SK-N-SH (cell line): ENCODE results near the gene KRTAP13-1. TPM values are rescaled to one million over a fixed set of nuclear protein-coding genes. Genes with fewer than 3 reads are reported as not detected.

Experiments
- CTCF ChIA-PET: fragments of 300-600, 350-600 bp; formaldehyde crosslinking; extraction: SDS; loops from one replicate; lab custom pipeline; 2021; lab: Yijun Ruan, JAX
- POLR2A ChIA-PET: fragments of 350-600 bp; sonication (Branson Sonifier 250); formaldehyde crosslinking; extraction: SDS; loops from one replicate; lab custom pipeline; 2020; ENCODE audit warnings: antibody characterized with exemption, inconsistent platforms; lab: Yijun Ruan, JAX
- DNase-seq: peaks from one replicate; pipeline ENCODE4 v3.0.0; 2012
- H2AFZ ChIP-seq: fragments of 200-600 bp; sonication (generic); 2 replicates; pipeline ENCODE4 v1.8.1; 2016; ENCODE audit warnings: antibody characterized with exemption, mild to moderate bottlenecking, low read depth
- H3F3A ChIP-seq: fragments of 200-600 bp; sonication (generic); replicated peaks from 2 replicates; pipeline ENCODE3; 2016; ENCODE audit warnings: antibody characterized with exemption, mild to moderate bottlenecking; ENCODE audit not compliant: insufficient read depth
- H3K27ac ChIP-seq, 2 experiments: fragments of 200-500 bp in 1 of 2; fragments of 200-600 bp in 1 of 2; sonication (Bioruptor generic) in 1 of 2; sonication (generic), shearing (Covaris generic) in 1 of 2; 2 replicates each; pipeline versions ENCODE4 v1.5.1 to v1.6.1; 2014 to 2016; ENCODE audit warnings: low read depth in 2 of 2, inconsistent platforms in 1 of 2, low read length in 1 of 2, mild to moderate bottlenecking in 1 of 2, mixed read lengths in 1 of 2
- H3K27me3 ChIP-seq: fragments of 200-600 bp; sonication (generic), shearing (Covaris generic); 2 replicates; pipeline ENCODE4 v1.6.1; 2016; ENCODE audit warnings: mixed run types; ENCODE audit not compliant: insufficient read depth
- H3K36me3 ChIP-seq, 2 experiments: fragments of 200-500 bp in 1 of 2; fragments of 200-600 bp in 1 of 2; sonication (Bioruptor generic) in 1 of 2; sonication (generic) in 1 of 2; replicated peaks in 1 of 2; 2 replicates each; pipeline versions ENCODE3 to v1.5.1; 2014 to 2016; ENCODE audit warnings: low read length in 1 of 2, mild to moderate bottlenecking in 1 of 2; ENCODE audit not compliant: insufficient read depth in 2 of 2, control insufficient read depth in 1 of 2
- H3K4me1 ChIP-seq, 2 experiments: fragments of 200-500 bp in 1 of 2; fragments of 200-600 bp in 1 of 2; sonication (Bioruptor generic) in 1 of 2; sonication (generic), shearing (Covaris generic) in 1 of 2; 2 replicates each; pipeline versions ENCODE4 v1.5.1 to v1.6.1; 2014 to 2016; ENCODE audit warnings: low read depth in 1 of 2, low read length in 1 of 2, mixed run types in 1 of 2; ENCODE audit not compliant: insufficient read depth in 2 of 2, control insufficient read depth in 1 of 2
- H3K4me2 ChIP-seq: fragments of 200-600 bp; sonication (generic), shearing (Covaris generic); 2 replicates; pipeline ENCODE4 v1.6.1; 2017; ENCODE audit warnings: mixed run types
- H3K4me3 ChIP-seq, 2 experiments: fragments of 200-500 bp in 1 of 2; fragments of 200-600 bp in 1 of 2; sonication (Bioruptor generic) in 1 of 2; sonication (generic), shearing (Covaris generic) in 1 of 2; 2 replicates each; pipeline versions ENCODE4 v1.5.1 to v1.8.1; 2014 to 2016; ENCODE audit warnings: low read depth in 2 of 2, inconsistent platforms in 1 of 2, low read length in 1 of 2, mild to moderate bottlenecking in 1 of 2, mixed read lengths in 1 of 2, moderate library complexity in 1 of 2
- H3K79me2 ChIP-seq: fragments of 200-600 bp; sonication (generic); 2 replicates; pipeline ENCODE4 v1.8.1; 2017; ENCODE audit warnings: mild to moderate bottlenecking; ENCODE audit not compliant: insufficient read depth
- H3K9ac ChIP-seq: fragments of 200-600 bp; sonication (generic); 2 replicates; pipeline ENCODE4 v1.6.1; 2017; ENCODE audit warnings: mixed run types
- H3K9me2 ChIP-seq: fragments of 200-600 bp; sonication (generic); 2 replicates; pipeline ENCODE4 v1.6.1; 2017; ENCODE audit warnings: mixed run types
- H3K9me3 ChIP-seq: fragments of 200-600 bp; sonication (generic); 2 replicates; pipeline ENCODE4 v1.6.1; 2017; ENCODE audit warnings: mixed run types, mild to moderate bottlenecking, moderate library complexity
- H4K20me1 ChIP-seq: fragments of 200-600 bp; sonication (generic); 2 replicates; pipeline ENCODE4 v1.6.1; 2017; ENCODE audit warnings: mild to moderate bottlenecking, mixed run types; ENCODE audit not compliant: insufficient read depth
- CHD2 ChIP-seq: fragments of 150-350 bp; IDR thresholded peaks from 2 replicates; pipeline ENCODE4 v1.6.1; 2018; ENCODE audit warnings: low read length; ENCODE audit not compliant: partially characterized antibody
- ELF1 ChIP-seq: IDR thresholded peaks from 2 replicates; pipeline ENCODE4 v1.4.0; 2012
- FOXJ3 ChIP-seq: sonication (generic); formaldehyde crosslinking; IDR thresholded peaks from 2 replicates; pipeline ENCODE4 v1.5.1; 2020; ENCODE audit warnings: mild to moderate bottlenecking, missing genetic modification reagents
- FOXM1 ChIP-seq: IDR thresholded peaks from 2 replicates; pipeline ENCODE4 v1.4.0; 2012; ENCODE audit warnings: low read depth, mild to moderate bottlenecking
- GABPA ChIP-seq: IDR thresholded peaks from 2 replicates; pipeline ENCODE4 v1.4.0; 2012; ENCODE audit warnings: low read depth, mild to moderate bottlenecking
- NFIC ChIP-seq: IDR thresholded peaks from 2 replicates; pipeline ENCODE4 v1.4.0; 2012; ENCODE audit warnings: borderline replicate concordance
- RCOR1 ChIP-seq: fragments of 150-350 bp; IDR thresholded peaks from 2 replicates; pipeline ENCODE4 v1.6.1; 2017; ENCODE audit warnings: antibody characterized with exemption, low read length
- RFX5 ChIP-seq: IDR thresholded peaks from 2 replicates; pipeline ENCODE4 v1.6.1; 2012; ENCODE audit warnings: mild to moderate bottlenecking, improper control_type of control experiment, low read length
- RXRA ChIP-seq: IDR thresholded peaks from 2 replicates; pipeline ENCODE4 v1.4.0; 2012; ENCODE audit warnings: low read depth, mild to moderate bottlenecking, borderline replicate concordance
- SMC3 ChIP-seq: IDR thresholded peaks from 2 replicates; pipeline ENCODE4 v1.6.1; 2012; ENCODE audit warnings: low read depth, low read length, improper control_type of control experiment
- TAF1 ChIP-seq: IDR thresholded peaks from 2 replicates; pipeline ENCODE4 v1.6.1; 2012; ENCODE audit warnings: low read depth, mild to moderate bottlenecking, low read length, moderate library complexity, borderline replicate concordance
- TCF12 ChIP-seq: IDR thresholded peaks from 2 replicates; pipeline ENCODE4 v1.4.0; 2012
- TEAD4 ChIP-seq: IDR thresholded peaks from 2 replicates; pipeline ENCODE4 v1.4.0; 2012; ENCODE audit warnings: mild to moderate bottlenecking, borderline replicate concordance; ENCODE audit not compliant: insufficient read depth
- YY1 ChIP-seq: IDR thresholded peaks from 2 replicates; pipeline ENCODE4 v1.4.0; 2012; ENCODE audit warnings: low read depth, mild to moderate bottlenecking
- WGBS: methylation state at CpG from one replicate; pipeline ENCODE4 v1.1.6; 2017; ENCODE audit warnings: low lambda C conversion rate; 5-methylcytosine and 5-hydroxymethylcytosine counted together
- polyA plus RNA-seq, 3 experiments: library from polyadenylated mRNA; depleted of rRNA; stranded (reverse); fragments of >200 nt; gene quantifications; 2 replicates each; pipeline ENCODE4 v1.2.3, GENCODE V29; 2012
- TF ChIP-seq, protein P1 (sequence below): fragments of 200-600 bp; sonication (generic); IDR thresholded peaks from 2 replicates; pipeline ENCODE4 v1.6.1; 2017; ENCODE audit warnings: antibody characterized with exemption, mild to moderate bottlenecking, moderate library complexity
- TF ChIP-seq, protein P2 (sequence below): IDR thresholded peaks from 2 replicates; pipeline ENCODE4 v1.4.0; 2012; ENCODE audit warnings: low read depth

KRTAP13-1 gene
- polyA plus RNA-seq, 1 of the 3 experiments (the other 2 are of a cell fraction), result not detected

DNA sequence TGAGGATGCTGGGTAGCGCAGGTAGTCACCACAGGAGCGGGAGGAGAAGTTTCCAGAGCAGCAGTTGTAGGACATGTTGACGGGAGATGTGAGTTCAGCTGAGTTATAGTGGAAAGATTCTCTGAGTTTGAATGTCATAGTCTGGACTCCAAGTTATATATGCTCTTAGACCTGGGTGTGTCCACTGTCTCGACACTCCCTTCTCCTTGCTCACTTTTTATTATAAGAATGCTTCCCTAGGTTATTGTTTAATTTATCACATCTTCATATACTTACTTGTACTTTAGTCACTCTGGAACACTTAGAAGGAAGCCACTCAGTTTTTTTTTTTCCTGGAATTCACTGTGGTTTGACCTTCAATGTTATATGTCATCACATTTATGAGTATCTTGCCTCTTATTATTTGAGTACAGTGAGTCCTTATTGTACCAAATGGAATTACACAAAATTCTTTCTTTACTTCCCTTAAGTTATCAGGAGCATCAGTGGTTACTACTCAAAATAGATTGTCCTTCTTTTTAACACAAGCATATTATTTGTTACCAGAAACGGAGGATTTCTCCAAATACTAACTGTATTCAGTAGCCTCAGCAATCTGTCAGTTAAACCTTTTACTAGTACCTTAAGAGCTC, 23.6 kb upstream of the KRTAP13-1 start, which contains the start of gene KRTAP13-2:
TSS of gene KRTAP13-2 (minus strand) at position 133 of the 632 bp plus-strand sequence. CDS start at position 75, 58 bp downstream.
- Histone ChIP-seq H3K27ac (no peak within 1 kb of the TSS), H3K27me3 (no peaks in the 10 kb centered on the region; the same call in 1 of the 2 replicates), H3K9ac (no peak within 1 kb of the TSS), H3K9me3 (no peaks in the 10 kb centered on the region), H4K20me1 (no peaks in the 10 kb centered on the region), H3K4me3 (no peak within 1 kb of the TSS), H3K4me2 (no peak within 1 kb of the TSS), H3F3A (no peaks in the 10 kb centered on the region), H3K4me1 (no peaks in the 10 kb centered on the region), H3K79me2 (no peaks in the 10 kb centered on the region), H2AFZ (no peak within 1 kb of the TSS), H3K36me3 (no peaks in the 10 kb centered on the region), H3K9me2 (no peaks in the 10 kb centered on the region)
- 2% methylated on average over 5 of the region's 5 CpGs for WGBS
- CTCF ChIA-PET, result no interaction called here
- no peak for TF ChIP-seq FOXJ3
- no peak for TF ChIP-seq NFIC
- no peak for TF ChIP-seq ELF1
- TF ChIP-seq TAF1, result no peak
- TF ChIP-seq, protein P1, sequence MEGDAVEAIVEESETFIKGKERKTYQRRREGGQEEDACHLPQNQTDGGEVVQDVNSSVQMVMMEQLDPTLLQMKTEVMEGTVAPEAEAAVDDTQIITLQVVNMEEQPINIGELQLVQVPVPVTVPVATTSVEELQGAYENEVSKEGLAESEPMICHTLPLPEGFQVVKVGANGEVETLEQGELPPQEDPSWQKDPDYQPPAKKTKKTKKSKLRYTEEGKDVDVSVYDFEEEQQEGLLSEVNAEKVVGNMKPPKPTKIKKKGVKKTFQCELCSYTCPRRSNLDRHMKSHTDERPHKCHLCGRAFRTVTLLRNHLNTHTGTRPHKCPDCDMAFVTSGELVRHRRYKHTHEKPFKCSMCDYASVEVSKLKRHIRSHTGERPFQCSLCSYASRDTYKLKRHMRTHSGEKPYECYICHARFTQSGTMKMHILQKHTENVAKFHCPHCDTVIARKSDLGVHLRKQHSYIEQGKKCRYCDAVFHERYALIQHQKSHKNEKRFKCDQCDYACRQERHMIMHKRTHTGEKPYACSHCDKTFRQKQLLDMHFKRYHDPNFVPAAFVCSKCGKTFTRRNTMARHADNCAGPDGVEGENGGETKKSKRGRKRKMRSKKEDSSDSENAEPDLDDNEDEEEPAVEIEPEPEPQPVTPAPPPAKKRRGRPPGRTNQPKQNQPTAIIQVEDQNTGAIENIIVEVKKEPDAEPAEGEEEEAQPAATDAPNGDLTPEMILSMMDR, result no peak
- TF ChIP-seq YY1, result no peak
- no peak for TF ChIP-seq FOXM1
- no peak for TF ChIP-seq CHD2
- no peak for TF ChIP-seq SMC3
- no peak for TF ChIP-seq RCOR1
- no peak for TF ChIP-seq TCF12
- TF ChIP-seq RXRA, result no peak
- no peak for TF ChIP-seq RFX5
- DNase-seq, result no peak
- POLR2A ChIA-PET, result no interaction called here

DNA sequence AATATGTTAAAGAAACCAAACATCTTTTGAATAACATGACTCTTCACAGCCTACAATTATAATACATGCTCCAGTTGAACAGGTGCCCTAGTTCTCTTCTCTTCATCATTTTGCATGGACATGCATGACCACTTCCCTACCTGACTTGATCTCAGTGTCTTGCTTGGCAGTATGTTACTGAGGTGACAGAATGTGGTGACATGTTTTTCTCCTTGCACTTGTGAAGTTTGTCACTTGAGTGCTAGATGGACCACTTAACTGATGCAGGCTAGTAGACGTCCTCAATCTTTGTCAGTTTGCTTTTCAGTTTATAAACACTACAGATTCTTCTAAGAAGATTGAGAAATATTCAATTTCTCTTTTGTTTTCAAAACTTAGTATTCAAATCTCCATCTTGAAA, 13.6 kb upstream of the KRTAP13-1 start:
- CTCF ChIA-PET, result no interaction called here
- no peaks in the 10 kb centered on the region for H3K4me1 ChIP-seq

More for the DNA sequence above, 13.6 kb upstream of the KRTAP13-1 start:
- Histone ChIP-seq H3K27me3 (no peaks in the 10 kb centered on the region), H2AFZ (no peak overlapping the region), H3F3A (no peaks in the 10 kb centered on the region), H3K9ac (no peak overlapping the region), H4K20me1 (no peaks in the 10 kb centered on the region), H3K4me3 (no peak overlapping the region), H3K36me3 (no peaks in the 10 kb centered on the region), H3K27ac (no peak overlapping the region), H3K9me3 (no peaks in the 10 kb centered on the region), H3K4me2 (no peak overlapping the region), H3K9me2 (no peaks in the 10 kb centered on the region), H3K79me2 (no peaks in the 10 kb centered on the region)
- DNase-seq, result no peak
- WGBS, result 4% methylated on average over 1 of the region's 1 CpG
- POLR2A ChIA-PET, result no interaction called here
- TF ChIP-seq, protein P2, sequence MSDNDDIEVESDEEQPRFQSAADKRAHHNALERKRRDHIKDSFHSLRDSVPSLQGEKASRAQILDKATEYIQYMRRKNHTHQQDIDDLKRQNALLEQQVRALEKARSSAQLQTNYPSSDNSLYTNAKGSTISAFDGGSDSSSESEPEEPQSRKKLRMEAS, result no peak
- TF ChIP-seq GABPA (no peak), TEAD4 (no peak)
